ENCODE results near the gene LZTR1.

The LZTR1 gene

DNA sequence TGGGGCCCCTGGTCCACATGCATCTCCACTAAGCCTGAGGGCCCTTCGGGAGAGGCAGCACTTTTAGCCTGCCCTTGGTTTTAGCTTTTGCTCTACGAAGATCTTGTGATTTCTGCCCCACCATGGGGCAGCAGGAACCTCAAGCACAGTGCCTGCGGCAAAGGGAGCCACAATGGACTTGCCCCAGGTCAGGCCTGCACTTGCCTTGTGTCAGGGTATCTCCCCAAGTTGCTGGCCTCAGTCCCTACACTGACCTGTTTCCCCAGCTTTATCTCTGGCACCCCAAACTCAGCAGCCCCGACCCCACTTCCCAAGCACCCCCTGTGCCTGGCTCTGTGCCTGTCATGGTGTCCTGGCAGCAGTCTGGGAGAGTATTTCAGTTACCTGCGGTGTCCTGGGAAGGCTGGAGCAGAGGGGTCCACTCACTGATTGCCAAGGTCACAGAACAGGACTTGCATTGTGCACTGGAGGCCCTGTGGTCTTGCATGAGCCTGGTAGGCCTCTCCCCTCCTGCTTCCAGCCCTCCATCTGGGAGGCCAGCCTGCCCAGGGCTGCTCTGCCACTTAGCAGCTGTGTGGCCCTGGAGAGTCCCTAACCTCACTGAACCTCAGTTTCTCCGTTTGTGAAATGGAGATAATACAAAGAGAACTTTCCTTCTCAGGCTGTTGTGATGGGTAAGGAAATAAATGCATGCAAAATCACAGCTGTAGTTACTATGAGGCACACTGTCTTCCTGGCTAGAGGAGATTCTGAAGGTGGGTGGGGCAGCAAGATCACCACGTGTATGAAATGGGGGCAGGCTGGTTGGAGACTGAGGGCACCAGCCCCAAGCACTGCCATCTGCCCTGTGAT, 18.7 kb upstream of the LZTR1 start:
- DNase-seq, result no peak
- peaks cover 0 to 29% (median 23%) of the 10 kb centered on the region in 4 experiments for H3K4me1 ChIP-seq (ENCODE audit: control extremely low read depth in 1 of 4, control insufficient read depth in 4 of 4, insufficient read depth in 4 of 4, low read length in 3 of 4)
- no peaks in the 10 kb centered on the region for H3K36me3 ChIP-seq (ENCODE audit: control insufficient read depth in 4 of 4, insufficient read depth in 4 of 4, low read length in 3 of 4)
- POLR2A ChIA-PET, result no interaction called here
- CTCF ChIA-PET, result interaction anchor here (0.7 to 1.8 kb wide), 5 partner anchors 9 to 72 kb away, joined by 3 to 9 read pairs (median 4); partner anchors contain the start of gene LZTR1
- 92% methylated on average over 6 of the region's 7 CpGs for WGBS (ENCODE audit: insufficient coverage)
- no peak overlapping the region for H3K4me3 ChIP-seq (ENCODE audit: control insufficient read depth in 1 of 7, extremely low read depth in 1 of 7, insufficient read depth in 4 of 7, low read depth in 2 of 7, low read length in 6 of 7)
- H3K9me3 ChIP-seq (ENCODE audit: control extremely low read depth in 1 of 5, control insufficient read depth in 4 of 5, insufficient read depth in 2 of 5, low read depth in 1 of 5, low read length in 4 of 5), result no peaks in the 10 kb centered on the region
- H3K27me3 ChIP-seq (replicated peaks in 2 of 5; ENCODE audit: control insufficient read depth in 4 of 5, insufficient read depth in 5 of 5, low read length in 4 of 5), result peaks cover 0 to 21% (median 5%) of the 10 kb centered on the region in 5 experiments
- H3K27ac ChIP-seq (ENCODE audit: insufficient read depth in 1 of 2, low read depth in 1 of 2, low read length in 2 of 2, poor library complexity in 1 of 2, severe bottlenecking in 2 of 2), result no peak overlapping the region

DNA sequence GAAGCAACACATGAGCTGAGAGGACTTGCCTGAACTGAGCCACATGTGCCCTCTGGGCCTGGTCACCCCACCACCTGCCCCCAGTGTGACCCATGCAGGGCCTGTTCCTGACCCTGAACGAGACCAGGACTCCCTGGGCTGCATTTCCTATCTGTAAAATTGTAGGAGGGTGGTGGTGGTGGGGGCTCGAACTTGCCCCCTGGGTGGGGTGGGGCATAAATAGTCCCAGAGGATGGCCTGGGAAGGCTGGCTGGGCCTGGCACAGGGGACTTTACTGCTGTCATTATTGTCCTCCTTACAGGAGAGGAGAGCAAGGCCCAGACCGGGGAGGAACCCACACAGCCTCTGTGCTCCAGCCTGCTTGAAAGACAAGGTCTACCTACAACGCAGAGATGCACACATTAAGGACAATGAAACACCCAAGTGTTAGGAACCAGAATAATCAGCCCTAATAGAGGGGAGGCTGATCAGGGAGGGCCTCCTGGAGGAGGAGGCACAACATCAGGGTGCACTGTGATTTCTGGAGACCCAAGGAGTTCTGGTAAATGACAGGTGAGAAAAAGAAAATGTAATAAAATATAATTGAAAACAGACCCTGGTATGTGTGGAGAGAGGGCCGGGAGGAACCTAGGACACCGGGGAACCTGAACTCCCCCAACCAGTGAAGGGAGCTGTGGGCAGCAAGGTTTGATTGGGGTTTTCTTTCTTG, 17.9 kb upstream of the LZTR1 start:
- Histone ChIP-seq H3K4me1 (ENCODE audit: control extremely low read depth in 1 of 4, control insufficient read depth in 4 of 4, insufficient read depth in 4 of 4, low read length in 3 of 4) (peaks cover 0 to 37% (median 26%) of the 10 kb centered on the region in 4 experiments), H3K27ac (ENCODE audit: insufficient read depth in 1 of 2, low read depth in 1 of 2, low read length in 2 of 2, poor library complexity in 1 of 2, severe bottlenecking in 2 of 2) (no peak overlapping the region), H3K36me3 (ENCODE audit: control insufficient read depth in 4 of 4, insufficient read depth in 4 of 4, low read length in 3 of 4) (no peaks in the 10 kb centered on the region), H3K27me3 (replicated peaks in 2 of 5; ENCODE audit: control insufficient read depth in 4 of 5, insufficient read depth in 5 of 5, low read length in 4 of 5) (peaks cover 0 to 21% (median 5%) of the 10 kb centered on the region in 5 experiments), H3K9me3 (ENCODE audit: control extremely low read depth in 1 of 5, control insufficient read depth in 4 of 5, insufficient read depth in 2 of 5, low read depth in 1 of 5, low read length in 4 of 5) (no peaks in the 10 kb centered on the region), H3K4me3 (ENCODE audit: control insufficient read depth in 1 of 7, extremely low read depth in 1 of 7, insufficient read depth in 4 of 7, low read depth in 2 of 7, low read length in 6 of 7) (peak overlapping the region in 6 of 7 experiments; percentile 10 to 65 (median 39))
- no peak for DNase-seq
- ChIA-PET POLR2A (no interaction called here), CTCF (interaction anchor here (1.0 to 1.7 kb wide), 2 partner anchors 8 to 18 kb away, joined by 3 to 9 read pairs; partner anchors contain the start of gene LZTR1)
- 89% methylated on average over 3 of the region's 6 CpGs for WGBS (ENCODE audit: insufficient coverage)

DNA sequence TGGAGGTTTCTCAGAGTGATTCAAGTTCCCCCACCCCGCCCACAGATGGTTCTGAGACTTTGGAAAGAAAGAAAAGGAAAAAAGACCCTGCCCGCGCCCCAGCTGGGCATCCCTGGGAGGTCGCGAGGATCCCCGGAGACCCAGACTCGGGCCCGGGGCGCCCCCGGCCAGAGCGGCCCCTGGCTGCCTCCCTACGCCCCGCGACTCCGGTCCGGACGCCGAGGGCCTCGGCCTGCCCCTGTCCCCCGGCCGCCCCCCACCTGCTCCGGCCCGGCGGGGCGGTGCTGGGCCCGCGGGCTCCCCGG, 17.3 kb upstream of the LZTR1 start:
- 4% methylated on average over 10 of the region's 28 CpGs for WGBS (ENCODE audit: insufficient coverage)
- POLR2A ChIA-PET, result no interaction called here
- Histone ChIP-seq H3K27ac (ENCODE audit: insufficient read depth in 1 of 2, low read depth in 1 of 2, low read length in 2 of 2, poor library complexity in 1 of 2, severe bottlenecking in 2 of 2) (no peak overlapping the region), H3K36me3 (ENCODE audit: control insufficient read depth in 4 of 4, insufficient read depth in 4 of 4, low read length in 3 of 4) (no peaks in the 10 kb centered on the region), H3K9me3 (ENCODE audit: control extremely low read depth in 1 of 5, control insufficient read depth in 4 of 5, insufficient read depth in 2 of 5, low read depth in 1 of 5, low read length in 4 of 5) (no peaks in the 10 kb centered on the region), H3K4me3 (ENCODE audit: control insufficient read depth in 1 of 7, extremely low read depth in 1 of 7, insufficient read depth in 4 of 7, low read depth in 2 of 7, low read length in 6 of 7) (peak overlapping the region in 6 of 7 experiments; percentile 10 to 65 (median 39)), H3K4me1 (ENCODE audit: control extremely low read depth in 1 of 4, control insufficient read depth in 4 of 4, insufficient read depth in 4 of 4, low read length in 3 of 4) (peaks cover 0 to 37% (median 26%) of the 10 kb centered on the region in 4 experiments), H3K27me3 (replicated peaks in 2 of 5; ENCODE audit: control insufficient read depth in 4 of 5, insufficient read depth in 5 of 5, low read length in 4 of 5) (peaks cover 0 to 21% (median 5%) of the 10 kb centered on the region in 5 experiments)
- CTCF ChIA-PET, result no interaction called here
- DNase-seq, result no peak

DNA sequence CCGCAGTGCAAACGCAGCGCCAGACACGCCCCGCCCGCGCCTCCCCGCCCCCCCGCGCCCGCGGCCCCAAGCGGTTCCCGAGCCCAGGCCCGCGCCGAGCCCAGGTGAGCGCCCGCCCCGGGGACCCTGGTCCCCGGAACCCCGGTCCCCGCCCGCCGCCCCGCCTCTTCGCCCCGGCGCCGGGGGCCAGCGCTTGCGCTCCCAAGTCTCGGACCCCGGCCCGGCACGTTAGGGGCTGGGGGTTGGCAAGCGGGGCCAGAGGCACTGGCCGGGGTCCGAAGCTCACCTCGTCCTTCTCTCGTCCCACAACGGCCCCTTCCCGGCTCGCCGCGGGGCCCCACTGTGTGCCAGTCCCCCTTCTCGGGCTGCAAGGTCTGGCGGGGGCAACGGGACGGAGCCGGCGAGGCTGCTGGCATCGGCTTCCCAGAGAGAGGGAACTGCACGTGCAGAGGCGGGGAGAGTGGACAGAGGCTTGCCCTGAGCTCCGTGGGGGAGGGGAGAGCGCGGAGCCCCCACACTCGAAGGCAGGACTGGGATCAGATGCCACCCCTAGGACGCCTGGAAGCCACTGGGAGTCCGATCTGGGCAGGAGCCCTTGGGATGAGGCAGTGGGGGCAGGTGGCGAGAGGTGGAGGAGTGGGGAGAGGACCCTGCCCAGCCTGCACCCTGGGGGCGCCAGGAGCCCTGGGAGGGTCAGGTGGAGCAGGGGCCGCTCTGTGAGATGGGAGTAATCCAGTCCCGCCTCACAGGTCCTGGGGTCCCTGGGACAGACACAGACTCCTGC, 16.8 kb upstream of the LZTR1 start:
- WGBS (ENCODE audit: insufficient coverage), result 10% methylated on average over 49 of the region's 65 CpGs
- H3K4me1 ChIP-seq (ENCODE audit: control extremely low read depth in 1 of 4, control insufficient read depth in 4 of 4, insufficient read depth in 4 of 4, low read length in 3 of 4), result peaks cover 0 to 37% (median 26%) of the 10 kb centered on the region in 4 experiments
- H3K4me3 ChIP-seq (ENCODE audit: control insufficient read depth in 1 of 7, extremely low read depth in 1 of 7, insufficient read depth in 4 of 7, low read depth in 2 of 7, low read length in 6 of 7), result peak overlapping the region in 4 of 7 experiments; percentile 15 to 52 (median 42)
- H3K27ac ChIP-seq (ENCODE audit: insufficient read depth in 1 of 2, low read depth in 1 of 2, low read length in 2 of 2, poor library complexity in 1 of 2, severe bottlenecking in 2 of 2), result no peak overlapping the region
- CTCF ChIA-PET, result interaction anchor here (0.7 kb wide), 1 partner anchor 12 kb away, joined by 4 read pairs; no protein-coding TSS in a partner anchor
- no peaks in the 10 kb centered on the region for H3K36me3 ChIP-seq (ENCODE audit: control insufficient read depth in 4 of 4, insufficient read depth in 4 of 4, low read length in 3 of 4)
- no peak for DNase-seq
- H3K9me3 ChIP-seq (ENCODE audit: control extremely low read depth in 1 of 5, control insufficient read depth in 4 of 5, insufficient read depth in 2 of 5, low read depth in 1 of 5, low read length in 4 of 5), result no peaks in the 10 kb centered on the region
- H3K27me3 ChIP-seq (replicated peaks in 2 of 5; ENCODE audit: control insufficient read depth in 4 of 5, insufficient read depth in 5 of 5, low read length in 4 of 5), result peaks cover 0 to 21% (median 5%) of the 10 kb centered on the region in 5 experiments
- POLR2A ChIA-PET, result no interaction called here

DNA sequence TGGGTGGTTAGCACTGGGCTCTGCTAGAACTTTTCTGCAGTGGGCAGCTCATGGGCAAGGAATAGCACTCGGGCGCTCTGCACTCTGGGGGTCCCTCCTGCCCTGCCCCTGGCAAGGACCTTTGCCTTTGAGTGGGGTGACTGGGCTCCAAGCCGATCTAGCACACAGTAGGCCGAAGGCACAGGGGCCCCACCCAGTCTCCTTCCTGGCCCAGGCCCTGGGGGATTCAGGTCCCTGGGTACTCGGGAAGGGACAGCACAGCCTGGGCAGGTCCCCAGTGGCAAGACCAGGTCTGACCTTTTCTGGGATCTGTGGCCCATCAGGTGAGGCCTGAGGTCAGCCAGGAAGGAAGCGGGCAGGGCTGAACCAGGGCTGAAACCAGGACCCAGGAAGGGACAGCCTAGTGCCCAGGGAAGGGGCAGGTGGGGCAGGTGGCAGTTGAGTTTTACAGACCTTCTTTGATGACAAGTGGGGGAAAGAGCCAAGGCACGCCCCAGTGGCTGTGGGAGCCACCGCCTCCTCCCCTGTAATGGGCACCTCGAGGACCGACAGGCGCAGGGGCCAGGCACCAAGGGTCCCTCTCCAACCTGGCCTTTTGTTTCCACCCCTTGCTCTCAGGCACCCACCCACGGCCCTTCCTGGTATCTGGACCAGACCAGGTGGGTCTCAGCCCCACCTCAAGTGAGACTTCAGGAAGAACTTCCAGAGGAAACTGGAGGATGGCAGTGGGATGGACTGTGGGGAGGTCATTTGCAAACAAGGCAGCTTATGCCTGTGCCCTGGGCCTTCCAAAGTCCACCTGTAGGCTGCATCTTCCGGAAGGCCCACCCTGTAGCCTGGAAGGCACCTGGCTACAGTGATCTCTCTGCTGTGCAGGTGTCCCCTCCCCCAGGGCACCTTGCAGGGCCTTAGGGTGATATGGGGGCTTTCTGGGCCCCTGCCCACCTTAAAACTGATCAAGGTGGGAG, 15.9 kb upstream of the LZTR1 start:
- CTCF ChIA-PET, result interaction anchor here (0.7 to 2.7 kb wide), 2 partner anchors 8 to 13 kb away, joined by 4 to 12 read pairs; no protein-coding TSS in a partner anchor
- no peak overlapping the region for H3K27ac ChIP-seq (ENCODE audit: insufficient read depth in 1 of 2, low read depth in 1 of 2, low read length in 2 of 2, poor library complexity in 1 of 2, severe bottlenecking in 2 of 2)
- peaks cover 0 to 21% (median 5%) of the 10 kb centered on the region in 5 experiments for H3K27me3 ChIP-seq (replicated peaks in 2 of 5; ENCODE audit: control insufficient read depth in 4 of 5, insufficient read depth in 5 of 5, low read length in 4 of 5)
- peaks cover 0 to 37% (median 26%) of the 10 kb centered on the region in 4 experiments for H3K4me1 ChIP-seq (ENCODE audit: control extremely low read depth in 1 of 4, control insufficient read depth in 4 of 4, insufficient read depth in 4 of 4, low read length in 3 of 4)
- 89% methylated on average over 11 of the region's 13 CpGs for WGBS (ENCODE audit: insufficient coverage)
- no peaks in the 10 kb centered on the region for H3K9me3 ChIP-seq (ENCODE audit: control extremely low read depth in 1 of 5, control insufficient read depth in 4 of 5, insufficient read depth in 2 of 5, low read depth in 1 of 5, low read length in 4 of 5)
- POLR2A ChIA-PET, result no interaction called here
- H3K36me3 ChIP-seq (ENCODE audit: control insufficient read depth in 4 of 4, insufficient read depth in 4 of 4, low read length in 3 of 4), result no peaks in the 10 kb centered on the region
- H3K4me3 ChIP-seq (ENCODE audit: control insufficient read depth in 1 of 7, extremely low read depth in 1 of 7, insufficient read depth in 4 of 7, low read depth in 2 of 7, low read length in 6 of 7), result no peak overlapping the region
- no peak for DNase-seq

Measured in common myeloid progenitor, CD34-positive (primary cell).